ENCODE data around the gene MINDY2. TPM values are rescaled to one million over a fixed set of nuclear protein-coding genes. Genes with fewer than 3 reads are reported as not detected.
"Not testable (repeated sequence)": the region's sequence is repeated elsewhere in the genome, so short reads cannot be mapped to it uniquely, and the experiment has no call there.

Gene MINDY2
- total and polyA plus RNA-seq, 2 experiments from 2014 or later, result 36.3 to 47.9 TPM

DNA sequence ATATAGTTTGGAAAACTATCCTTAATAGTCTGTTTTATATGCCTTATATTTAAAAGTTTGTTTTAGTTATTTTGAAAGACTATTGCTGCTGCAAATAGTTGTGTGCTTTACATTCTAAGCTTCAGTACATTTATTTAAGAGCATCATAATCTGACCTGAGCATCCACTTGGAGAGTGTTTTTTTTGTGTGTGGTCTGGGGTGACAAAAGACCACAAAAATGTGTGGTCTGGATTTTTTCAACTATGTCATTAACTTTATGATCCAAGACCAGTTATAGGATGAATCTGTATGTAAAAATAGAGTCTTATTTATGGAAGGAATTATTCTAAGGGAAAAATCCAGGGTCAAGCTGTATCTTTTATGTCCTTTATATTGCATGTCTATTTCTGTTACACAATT, 85.0 kb downstream of the MINDY2 start (continued):
- no peak for TF ChIP-seq REST (IDR thresholded peaks at IDR 0.05; ENCODE audit: unreplicated experiment)
- no peak for TF ChIP-seq EZH2 (IDR thresholded peaks at IDR 0.05; ENCODE audit: low read depth, unreplicated experiment)
- no peak for TF ChIP-seq CREB1 (CRISPR knock-in tag; IDR thresholded peaks at IDR 0.05; ENCODE audit: low read depth)
- no peak for TF ChIP-seq ZNF114 (CRISPR knock-in tag; IDR thresholded peaks at IDR 0.05)
- no peak for TF ChIP-seq NANOG (IDR thresholded peaks at IDR 0.05; ENCODE audit: borderline replicate concordance)

DNA sequence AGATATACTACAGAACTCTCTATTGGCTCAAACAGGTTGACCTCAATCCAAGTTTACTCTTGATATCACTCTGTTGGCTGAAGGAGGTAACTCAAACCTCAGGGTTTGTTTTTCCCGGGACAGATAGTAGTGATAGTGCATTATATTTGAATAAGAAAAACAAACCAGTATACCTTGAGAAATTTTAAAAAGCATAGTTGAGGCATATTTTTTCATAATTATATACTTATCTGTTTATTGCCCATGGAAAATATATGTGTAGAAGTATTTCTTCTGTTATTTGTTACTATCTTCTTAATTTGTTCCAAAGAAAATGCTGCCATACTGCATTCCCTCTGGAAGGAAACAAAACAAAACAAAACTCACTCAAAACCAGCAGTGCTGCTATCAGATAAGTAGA, 85.5 kb downstream of the MINDY2 start:
- H3K4me1 ChIP-seq (ENCODE audit: insufficient read depth); H3K79me2 ChIP-seq (replicated peaks; ENCODE audit: insufficient read depth); H3F3A ChIP-seq (replicated peaks; ENCODE audit: low read depth); H3K36me3 Mint-ChIP-seq (ENCODE audit: low read depth); H3K27ac ChIP-seq (ENCODE audit: low read depth); H3K4me3 ChIP-seq; H3K9me2 ChIP-seq (ENCODE audit: insufficient read depth); H3K27me3 Mint-ChIP-seq (ENCODE audit: insufficient read depth, low read depth, poor library complexity); H3K4me1 Mint-ChIP-seq; DNase-seq (ENCODE audit: low spot score); H3K9me3 Mint-ChIP-seq; H4K20me1 ChIP-seq (replicated peaks; ENCODE audit: insufficient read depth); H3K36me3 ChIP-seq (ENCODE audit: insufficient read depth); H3K27ac Mint-ChIP-seq; H3K27me3 ChIP-seq (ENCODE audit: insufficient read depth); H3K4me2 ChIP-seq; ATAC-seq; H3K4me3 Mint-ChIP-seq; H2AFZ ChIP-seq: not testable (repeated sequence)

GRCh38 chr15:58862326-58862725, 91.2 kb downstream of the MINDY2 start:
- no peak overlapping the region for H3K27ac ChIP-seq (ENCODE audit: low read depth)

More at GRCh38 chr15:58862326-58862725, 91.2 kb downstream of the MINDY2 start:
- TF ChIP-seq CREB1 (CRISPR knock-in tag; IDR thresholded peaks at IDR 0.05; ENCODE audit: low read depth), result no peak
- no peak for TF ChIP-seq POLR2AphosphoS5 (IDR thresholded peaks at IDR 0.05; ENCODE audit: low read depth)
- Histone ChIP-seq H4K20me1 (replicated peaks; ENCODE audit: insufficient read depth) (no peaks in the 10 kb centered on the region), H3K27me3 (ENCODE audit: insufficient read depth) (peaks cover 9% of the 10 kb centered on the region; the same call in 1 of the 2 replicates), H3K36me3 (ENCODE audit: insufficient read depth) (no peaks in the 10 kb centered on the region), H3K9me2 (ENCODE audit: insufficient read depth) (no peaks in the 10 kb centered on the region), H3K79me2 (replicated peaks; ENCODE audit: insufficient read depth) (no peaks in the 10 kb centered on the region), H3K4me1 (ENCODE audit: insufficient read depth) (no peaks in the 10 kb centered on the region; the same call in 1 of the 2 replicates), H2AFZ (no peak overlapping the region), H3K4me3 (no peak overlapping the region), H3F3A (replicated peaks; ENCODE audit: low read depth) (0 out of 2 replicates have a peak, but pooled peaks cover 1% of the 10 kb centered on the region), H3K4me2 (no peak overlapping the region)
- ATAC-seq, result no peak
- Mint-ChIP-seq H3K9me3 (peaks cover 1% of the 10 kb centered on the region; the same call in 2 of the 3 replicates), H3K4me1 (peaks cover 8% of the 10 kb centered on the region), H3K27ac (no peak overlapping the region), H3K27me3 (ENCODE audit: insufficient read depth, low read depth, poor library complexity) (peaks cover 14% of the 10 kb centered on the region), H3K4me3 (no peak overlapping the region), H3K36me3 (ENCODE audit: low read depth) (peaks cover 2% of the 10 kb centered on the region; the same call in 2 of the 3 replicates)
- DNase-seq (ENCODE audit: low spot score), result no peak
